HEK293 (cell line): ENCODE data around the gene GPR4.

ENCODE experiments used
- BCL6B ChIP-seq: fragments of 450-650 bp; formaldehyde crosslinking; IDR thresholded peaks from 2 replicates; pipeline ENCODE4 v1.5.1; 2017; ENCODE audit warnings: missing biosample characterization, missing genetic modification characterization
- ELK4 ChIP-seq: IDR thresholded peaks from 2 replicates; pipeline ENCODE4 v1.6.1; 2011; ENCODE audit warnings: mild to moderate bottlenecking, low read depth, low read length, borderline replicate concordance
- KLF1 ChIP-seq: fragments of 450-650 bp; formaldehyde crosslinking; IDR thresholded peaks from 2 replicates; pipeline ENCODE4 v1.5.1; 2016; ENCODE audit warnings: missing biosample characterization, missing genetic modification characterization
- PRDM10 ChIP-seq: fragments of 450-650 bp; formaldehyde crosslinking; IDR thresholded peaks from 2 replicates; pipeline ENCODE4 v1.5.1; 2016; ENCODE audit warnings: missing biosample characterization, missing genetic modification characterization
- SALL2 ChIP-seq: fragments of 450-650 bp; formaldehyde crosslinking; IDR thresholded peaks from 2 replicates; pipeline ENCODE4 v1.5.0; 2017; ENCODE audit warnings: missing biosample characterization, mild to moderate bottlenecking, missing genetic modification characterization, borderline replicate concordance
- ZBTB17 ChIP-seq: fragments of 450-650 bp; formaldehyde crosslinking; IDR thresholded peaks from 2 replicates; pipeline ENCODE4 v1.5.1; 2016; ENCODE audit warnings: missing biosample characterization, missing genetic modification characterization
- ZNF10 ChIP-seq: fragments of 450-650 bp; formaldehyde crosslinking; IDR thresholded peaks from 2 replicates; pipeline ENCODE4 v1.5.1; 2017; ENCODE audit warnings: missing biosample characterization, missing genetic modification characterization
- ZNF155 ChIP-seq: fragments of 450-650 bp; formaldehyde crosslinking; IDR thresholded peaks from 2 replicates; pipeline ENCODE4 v1.5.1; 2016; ENCODE audit warnings: missing biosample characterization, missing genetic modification characterization
- ZNF16 ChIP-seq: fragments of 450-650 bp; formaldehyde crosslinking; IDR thresholded peaks from 2 replicates; pipeline ENCODE4 v1.5.1; 2016; ENCODE audit warnings: low read depth, missing biosample characterization, missing genetic modification characterization
- ZNF394 ChIP-seq: fragments of 450-650 bp; formaldehyde crosslinking; IDR thresholded peaks from 2 replicates; pipeline ENCODE4 v1.5.1; 2016; ENCODE audit warnings: missing biosample characterization, missing genetic modification characterization, mild to moderate bottlenecking, moderate library complexity, borderline replicate concordance
- ZNF416 ChIP-seq: fragments of 450-650 bp; formaldehyde crosslinking; IDR thresholded peaks from 2 replicates; pipeline ENCODE4 v1.5.1; 2016; ENCODE audit warnings: missing biosample characterization, missing genetic modification characterization
- ZNF518A ChIP-seq: fragments of 450-650 bp; formaldehyde crosslinking; conservative IDR thresholded peaks from 2 replicates; pipeline ENCODE4 v1.5.1; 2016; ENCODE audit warnings: low read depth, missing biosample characterization, missing genetic modification characterization
- ZNF548 ChIP-seq: fragments of 450-650 bp; formaldehyde crosslinking; IDR thresholded peaks from 2 replicates; pipeline ENCODE4 v1.5.1; 2016; ENCODE audit warnings: missing biosample characterization, missing genetic modification characterization
- ZNF626 ChIP-seq: fragments of 450-650 bp; sonication (Bioruptor Pico); formaldehyde crosslinking; IDR thresholded peaks from 2 replicates; pipeline ENCODE4 v1.5.1; 2018; ENCODE audit warnings: missing biosample characterization, missing genetic modification characterization, inconsistent platforms
- ZNF677 ChIP-seq: fragments of 450-650 bp; IDR thresholded peaks from 2 replicates; pipeline ENCODE4 v1.5.0; 2018; ENCODE audit warnings: missing biosample characterization, mild to moderate bottlenecking, missing genetic modification characterization, moderate library complexity
- ZNF776 ChIP-seq: fragments of 450-650 bp; formaldehyde crosslinking; IDR thresholded peaks from 2 replicates; pipeline ENCODE4 v1.5.0; 2017; ENCODE audit warnings: missing biosample characterization, missing genetic modification characterization, borderline replicate concordance
- ZNF785 ChIP-seq: fragments of 450-650 bp; formaldehyde crosslinking; IDR thresholded peaks from 2 replicates; pipeline ENCODE4 v1.5.1; 2016; ENCODE audit warnings: missing biosample characterization, missing genetic modification characterization
- ZNF791 ChIP-seq: fragments of 450-650 bp; formaldehyde crosslinking; IDR thresholded peaks from 2 replicates; pipeline ENCODE4 v1.5.1; 2016; ENCODE audit warnings: missing biosample characterization, missing genetic modification characterization
- ZSCAN16 ChIP-seq: fragments of 450-650 bp; formaldehyde crosslinking; IDR thresholded peaks from 2 replicates; pipeline ENCODE4 v1.5.1; 2016; ENCODE audit warnings: missing biosample characterization, missing genetic modification characterization
- TF ChIP-seq, protein P1 (sequence below): fragments of 450-650 bp; IDR thresholded peaks from 2 replicates; pipeline ENCODE4 v1.5.1; 2018; ENCODE audit warnings: missing biosample characterization, missing genetic modification characterization
- TF ChIP-seq, protein P2 (sequence below): fragments of 450-650 bp; formaldehyde crosslinking; IDR thresholded peaks from 2 replicates; pipeline ENCODE4 v1.5.1; 2017; ENCODE audit warnings: missing biosample characterization, missing genetic modification characterization
- TF ChIP-seq, protein P3 (sequence below): fragments of 450-650 bp; formaldehyde crosslinking; IDR thresholded peaks from 2 replicates; pipeline ENCODE4 v1.5.1; 2016; ENCODE audit warnings: missing biosample characterization, missing genetic modification characterization
- TF ChIP-seq, protein P4 (sequence below): fragments of 450-650 bp; formaldehyde crosslinking; optimal IDR thresholded peaks from 2 replicates; pipeline ENCODE3; 2016; ENCODE audit warnings: missing biosample characterization, mild to moderate bottlenecking, missing genetic modification characterization

Gene GPR4

GRCh38 chr19:45630463-45630862 is 28.5 kb upstream of the GPR4 start (continued):
- TF ChIP-seq PRDM10 (tag by site-specific recombination) (peak; percentile 88), ZSCAN16 (no peak), ZNF155 (tag by site-specific recombination) (no peak), ZNF394 (peak; percentile 17; the same call in 1 of the 2 replicates), KLF1 (tag by site-specific recombination) (no peak; the same call in 1 of the 2 replicates), ZBTB17 (tag by site-specific recombination) (peak; percentile 61), ZNF785 (tag by site-specific recombination) (no peak), ZNF518A (tag by site-specific recombination) (no peak), ZNF776 (tag by site-specific recombination) (no peak), ZNF626 (no peak), ZNF16 (tag by site-specific recombination) (no peak), SALL2 (tag by site-specific recombination) (no peak), ZNF416 (tag by site-specific recombination) (no peak), ZNF791 (tag by site-specific recombination) (no peak), ZNF677 (no peak), BCL6B (tag by site-specific recombination) (no peak), ELK4 (no peak), ZNF10 (tag by site-specific recombination) (no peak; the same call in 1 of the 2 replicates), ZNF548 (no peak)
- TF ChIP-seq, protein P1, sequence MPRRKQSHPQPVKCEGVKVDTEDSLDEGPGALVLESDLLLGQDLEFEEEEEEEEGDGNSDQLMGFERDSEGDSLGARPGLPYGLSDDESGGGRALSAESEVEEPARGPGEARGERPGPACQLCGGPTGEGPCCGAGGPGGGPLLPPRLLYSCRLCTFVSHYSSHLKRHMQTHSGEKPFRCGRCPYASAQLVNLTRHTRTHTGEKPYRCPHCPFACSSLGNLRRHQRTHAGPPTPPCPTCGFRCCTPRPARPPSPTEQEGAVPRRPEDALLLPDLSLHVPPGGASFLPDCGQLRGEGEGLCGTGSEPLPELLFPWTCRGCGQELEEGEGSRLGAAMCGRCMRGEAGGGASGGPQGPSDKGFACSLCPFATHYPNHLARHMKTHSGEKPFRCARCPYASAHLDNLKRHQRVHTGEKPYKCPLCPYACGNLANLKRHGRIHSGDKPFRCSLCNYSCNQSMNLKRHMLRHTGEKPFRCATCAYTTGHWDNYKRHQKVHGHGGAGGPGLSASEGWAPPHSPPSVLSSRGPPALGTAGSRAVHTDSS (tag by site-specific recombination) = no peak
- TF ChIP-seq, protein P2, sequence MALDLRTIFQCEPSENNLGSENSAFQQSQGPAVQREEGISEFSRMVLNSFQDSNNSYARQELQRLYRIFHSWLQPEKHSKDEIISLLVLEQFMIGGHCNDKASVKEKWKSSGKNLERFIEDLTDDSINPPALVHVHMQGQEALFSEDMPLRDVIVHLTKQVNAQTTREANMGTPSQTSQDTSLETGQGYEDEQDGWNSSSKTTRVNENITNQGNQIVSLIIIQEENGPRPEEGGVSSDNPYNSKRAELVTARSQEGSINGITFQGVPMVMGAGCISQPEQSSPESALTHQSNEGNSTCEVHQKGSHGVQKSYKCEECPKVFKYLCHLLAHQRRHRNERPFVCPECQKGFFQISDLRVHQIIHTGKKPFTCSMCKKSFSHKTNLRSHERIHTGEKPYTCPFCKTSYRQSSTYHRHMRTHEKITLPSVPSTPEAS (tag by site-specific recombination) = no peak
- TF ChIP-seq, protein P3, sequence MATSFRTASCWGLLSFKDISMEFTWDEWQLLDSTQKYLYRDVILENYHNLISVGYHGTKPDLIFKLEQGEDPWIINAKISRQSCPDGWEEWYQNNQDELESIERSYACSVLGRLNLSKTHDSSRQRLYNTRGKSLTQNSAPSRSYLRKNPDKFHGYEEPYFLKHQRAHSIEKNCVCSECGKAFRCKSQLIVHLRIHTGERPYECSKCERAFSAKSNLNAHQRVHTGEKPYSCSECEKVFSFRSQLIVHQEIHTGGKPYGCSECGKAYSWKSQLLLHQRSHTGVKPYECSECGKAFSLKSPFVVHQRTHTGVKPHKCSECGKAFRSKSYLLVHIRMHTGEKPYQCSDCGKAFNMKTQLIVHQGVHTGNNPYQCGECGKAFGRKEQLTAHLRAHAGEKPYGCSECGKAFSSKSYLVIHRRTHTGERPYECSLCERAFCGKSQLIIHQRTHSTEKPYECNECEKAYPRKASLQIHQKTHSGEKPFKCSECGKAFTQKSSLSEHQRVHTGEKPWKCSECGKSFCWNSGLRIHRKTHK = no peak
- TF ChIP-seq, protein P4, sequence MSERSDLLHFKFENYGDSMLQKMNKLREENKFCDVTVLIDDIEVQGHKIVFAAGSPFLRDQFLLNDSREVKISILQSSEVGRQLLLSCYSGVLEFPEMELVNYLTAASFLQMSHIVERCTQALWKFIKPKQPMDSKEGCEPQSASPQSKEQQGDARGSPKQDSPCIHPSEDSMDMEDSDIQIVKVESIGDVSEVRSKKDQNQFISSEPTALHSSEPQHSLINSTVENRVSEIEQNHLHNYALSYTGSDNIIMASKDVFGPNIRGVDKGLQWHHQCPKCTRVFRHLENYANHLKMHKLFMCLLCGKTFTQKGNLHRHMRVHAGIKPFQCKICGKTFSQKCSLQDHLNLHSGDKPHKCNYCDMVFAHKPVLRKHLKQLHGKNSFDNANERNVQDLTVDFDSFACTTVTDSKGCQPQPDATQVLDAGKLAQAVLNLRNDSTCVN (tag by site-specific recombination) = no peak
